Colonic mucosa (tissue), 4 donors: ENCODE measurements around the gene EYA3. TPM values are rescaled to one million over a fixed set of nuclear protein-coding genes. Genes with fewer than 3 reads are reported as not detected.

Experiments
- DNase-seq: peaks from one replicate; pipeline ENCODE4 v3.0.0-alpha.2; 2020
- H3K27ac ChIP-seq: fragments of 200-600 bp; one replicate; pipeline ENCODE4 v1.8.0; 2021
- H3K27me3 ChIP-seq: fragments of 200-600 bp; one replicate; pipeline ENCODE4 v1.8.0; 2021
- H3K36me3 ChIP-seq: fragments of 200-600 bp; one replicate; pipeline ENCODE4 v1.8.0; 2021
- H3K4me1 ChIP-seq: fragments of 200-600 bp; one replicate; pipeline ENCODE4 v1.8.0; 2021; ENCODE audit warnings: mild to moderate bottlenecking
- H3K4me3 ChIP-seq: fragments of 200-600 bp; one replicate; pipeline ENCODE4 v1.8.0; 2021
- H3K9ac ChIP-seq, 2 donors: one replicate each; pipeline ENCODE4 v1.7.0; 2013; ENCODE audit warnings: control low read depth in 2 of 2, low read depth in 2 of 2, low read length in 2 of 2
- H3K9me3 ChIP-seq: fragments of 200-600 bp; one replicate; pipeline ENCODE4 v1.8.0; 2021
- intact Hi-C: fragments of 100-400 bp; cut with DNase I; formaldehyde crosslinking; loops from one replicate; pipeline ENCODE4 v1.14.1; 2022
- total RNA-seq, 2 donors: library from RNA; stranded (reverse); fragmentation: NEBNext Ultra II Directional in 1 of 2; extraction: Animal tissue kit (Norgen Biotek cat#: 25700) in 1 of 2; gene quantifications; one replicate each; pipeline ENCODE4 v1.2.1, GENCODE V29; 2021
- TF ChIP-seq, protein P1 (sequence below): fragments of 200-600 bp; IDR thresholded peaks from one replicate; pipeline ENCODE4 v1.8.0; 2022; ENCODE audit warnings: antibody characterized with exemption, mild to moderate bottlenecking
- donor health status: healthy.
- donor health status: DM: no; HTN: no; CAD: no.
- donor health status: DM: no; HTN: no; CAD: no.

EYA3 gene
- total RNA-seq, 2 donors from 2014 or later, result 21.8 to 27.6 TPM

DNA sequence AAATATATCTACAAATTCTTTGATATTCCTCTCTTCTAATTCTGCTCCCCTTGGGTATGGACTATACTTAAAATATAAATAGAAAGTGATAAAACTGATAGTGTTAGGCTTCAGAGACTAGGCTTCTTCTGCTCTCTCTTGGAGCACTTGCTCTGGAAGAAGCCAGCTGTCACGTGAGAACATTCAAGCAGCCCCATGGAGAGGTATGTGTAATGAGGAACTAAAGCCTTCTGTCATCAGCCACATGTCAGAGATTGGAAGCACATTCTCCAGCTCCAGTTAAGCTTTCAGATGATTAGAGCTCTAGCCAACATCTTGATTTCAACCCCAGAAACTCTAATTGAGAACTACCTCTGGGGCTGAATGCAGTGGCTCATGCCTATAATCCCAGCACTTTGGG is 94.3 kb downstream of the EYA3 start:
- no peak overlapping the region for H3K9ac ChIP-seq

DNA sequence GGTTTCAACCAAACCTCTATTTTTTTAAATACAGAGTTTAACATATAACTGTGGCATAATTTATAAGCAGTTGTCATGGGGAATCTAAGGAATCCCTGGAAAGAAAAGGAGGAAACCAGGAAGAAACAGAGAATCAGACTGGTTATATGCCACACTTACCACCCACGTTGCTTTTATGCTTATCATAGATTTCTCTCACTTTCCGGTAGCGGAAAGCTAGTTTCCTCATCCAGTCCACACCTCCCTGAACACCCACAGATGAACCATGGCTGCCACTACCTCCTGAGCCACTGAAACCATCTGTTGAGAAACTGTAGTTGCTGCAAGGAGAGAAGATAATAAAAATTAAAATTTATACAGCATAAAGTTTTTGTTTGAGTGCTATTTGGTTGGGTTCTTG is 95.2 kb downstream of the EYA3 start:
- no peaks in the 10 kb centered on the region for H3K9me3 ChIP-seq
- H3K36me3 ChIP-seq, result peaks cover 13% of the 10 kb centered on the region
- H3K27ac ChIP-seq, result no peak overlapping the region
- no peak for DNase-seq
- TF ChIP-seq, protein P1, sequence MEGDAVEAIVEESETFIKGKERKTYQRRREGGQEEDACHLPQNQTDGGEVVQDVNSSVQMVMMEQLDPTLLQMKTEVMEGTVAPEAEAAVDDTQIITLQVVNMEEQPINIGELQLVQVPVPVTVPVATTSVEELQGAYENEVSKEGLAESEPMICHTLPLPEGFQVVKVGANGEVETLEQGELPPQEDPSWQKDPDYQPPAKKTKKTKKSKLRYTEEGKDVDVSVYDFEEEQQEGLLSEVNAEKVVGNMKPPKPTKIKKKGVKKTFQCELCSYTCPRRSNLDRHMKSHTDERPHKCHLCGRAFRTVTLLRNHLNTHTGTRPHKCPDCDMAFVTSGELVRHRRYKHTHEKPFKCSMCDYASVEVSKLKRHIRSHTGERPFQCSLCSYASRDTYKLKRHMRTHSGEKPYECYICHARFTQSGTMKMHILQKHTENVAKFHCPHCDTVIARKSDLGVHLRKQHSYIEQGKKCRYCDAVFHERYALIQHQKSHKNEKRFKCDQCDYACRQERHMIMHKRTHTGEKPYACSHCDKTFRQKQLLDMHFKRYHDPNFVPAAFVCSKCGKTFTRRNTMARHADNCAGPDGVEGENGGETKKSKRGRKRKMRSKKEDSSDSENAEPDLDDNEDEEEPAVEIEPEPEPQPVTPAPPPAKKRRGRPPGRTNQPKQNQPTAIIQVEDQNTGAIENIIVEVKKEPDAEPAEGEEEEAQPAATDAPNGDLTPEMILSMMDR, result no peak
- H3K4me1 ChIP-seq, result no peaks in the 10 kb centered on the region
- no peak overlapping the region for H3K9ac ChIP-seq
- intact Hi-C loops, result no loop called here
- no peaks in the 10 kb centered on the region for H3K27me3 ChIP-seq
- H3K4me3 ChIP-seq, result no peak overlapping the region

More for the DNA sequence above, 94.3 kb downstream of the EYA3 start:
- Histone ChIP-seq H3K4me1 (no peaks in the 10 kb centered on the region), H3K9me3 (no peaks in the 10 kb centered on the region), H3K27ac (no peak overlapping the region), H3K36me3 (peaks cover 7% of the 10 kb centered on the region), H3K4me3 (no peak overlapping the region), H3K27me3 (no peaks in the 10 kb centered on the region)
- intact Hi-C loops, result no loop called here
- DNase-seq, result no peak
- TF ChIP-seq, protein P1, result no peak

DNA sequence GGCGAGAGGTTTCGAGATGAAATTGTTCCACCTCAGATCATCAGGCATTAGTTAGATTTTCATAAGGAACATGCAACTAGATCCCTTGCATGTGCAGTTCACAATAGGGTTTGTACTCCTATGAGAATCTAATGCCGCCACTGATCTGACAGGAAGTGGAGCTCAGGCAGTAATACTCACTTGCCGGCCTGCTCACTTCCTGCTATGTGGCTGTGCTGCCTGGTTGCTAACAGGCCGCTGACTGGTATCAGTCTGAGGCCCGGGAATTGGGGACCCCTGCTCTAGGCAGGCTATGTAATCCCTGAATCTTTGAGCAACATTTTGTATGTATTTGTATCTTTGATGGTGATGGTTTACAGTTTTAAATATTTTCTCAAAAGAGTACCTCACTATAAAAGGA is 96.1 kb downstream of the EYA3 start:
- TF ChIP-seq, protein P1, result no peak
- Histone ChIP-seq H3K9ac (no peak overlapping the region), H3K36me3 (peaks cover 14% of the 10 kb centered on the region), H3K27me3 (no peaks in the 10 kb centered on the region), H3K4me1 (no peaks in the 10 kb centered on the region), H3K9me3 (no peaks in the 10 kb centered on the region), H3K27ac (no peak overlapping the region), H3K4me3 (no peak overlapping the region)
- no peak for DNase-seq
- intact Hi-C loops, result no loop called here

DNA sequence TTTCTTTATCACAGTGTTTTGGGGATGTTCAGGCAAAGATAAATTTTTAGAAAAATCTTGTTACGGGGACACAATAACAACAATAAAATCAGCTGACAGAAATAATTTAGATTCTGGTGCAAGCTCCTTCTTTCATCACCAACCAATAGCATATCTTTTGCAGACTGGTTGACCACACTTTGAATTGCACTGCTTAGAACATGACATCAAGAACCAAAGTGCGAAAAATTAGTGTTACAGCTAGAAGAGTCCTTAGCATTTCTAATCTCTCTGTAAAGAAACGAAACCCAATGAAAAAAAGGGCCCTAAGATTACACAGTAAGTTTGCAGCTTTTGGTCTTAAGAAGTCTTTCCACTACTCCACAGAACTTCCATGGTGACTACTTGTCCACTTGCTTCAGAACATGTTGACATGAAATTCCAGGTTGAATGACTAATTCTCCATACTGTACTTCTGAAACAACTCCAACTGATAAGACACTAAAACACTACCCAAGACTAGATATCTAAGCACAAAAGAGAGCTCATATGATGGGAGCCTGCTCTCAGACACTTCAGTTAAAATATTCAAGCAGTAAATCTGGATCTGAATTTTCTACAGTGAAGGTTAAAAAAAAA is 97.4 kb downstream of the EYA3 start:
- Histone ChIP-seq H3K36me3 (peaks cover 14% of the 10 kb centered on the region), H3K27ac (no peak overlapping the region), H3K9me3 (no peaks in the 10 kb centered on the region), H3K9ac (no peak overlapping the region), H3K4me3 (no peak overlapping the region), H3K4me1 (no peaks in the 10 kb centered on the region), H3K27me3 (no peaks in the 10 kb centered on the region)
- TF ChIP-seq, protein P1, result no peak
- intact Hi-C loops, result no loop called here
- DNase-seq, result no peak

DNA sequence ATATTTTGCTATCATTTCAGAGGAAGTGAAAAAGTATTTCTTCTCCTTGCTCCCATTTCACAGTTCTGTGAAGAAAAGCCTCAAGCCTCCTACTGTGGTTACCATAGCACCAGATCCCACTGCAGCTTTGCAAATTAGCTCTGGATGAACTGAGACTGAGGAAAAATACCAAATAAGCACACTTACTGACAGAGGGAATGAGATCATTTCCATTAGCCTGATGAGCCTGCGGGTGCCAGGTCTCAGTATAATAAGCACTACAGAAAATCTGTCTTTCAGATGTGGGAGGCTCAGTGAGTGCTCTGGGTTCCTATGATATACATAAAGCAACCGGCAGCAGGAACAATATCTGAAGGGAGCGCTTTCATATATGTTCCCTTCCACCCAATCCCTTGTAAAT is 107.3 kb downstream of the EYA3 start:
- DNase-seq, result no peak
- Histone ChIP-seq H3K4me3 (no peak overlapping the region), H3K9me3 (no peaks in the 10 kb centered on the region), H3K9ac (no peak overlapping the region), H3K36me3 (no peaks in the 10 kb centered on the region), H3K27ac (no peak overlapping the region), H3K27me3 (no peaks in the 10 kb centered on the region), H3K4me1 (no peaks in the 10 kb centered on the region)
- TF ChIP-seq, protein P1, result no peak
- intact Hi-C loops, result no loop called here
